Sigmoid colon (tissue), 7 donors: ENCODE measurements around the gene ANP32E. TPM values are rescaled to one million over a fixed set of nuclear protein-coding genes. Genes with fewer than 3 reads are reported as not detected.
"Not testable (repeated sequence)": the region's sequence is repeated elsewhere in the genome, so short reads cannot be mapped to it uniquely, and the experiment has no call there.

Experiments
- DNase-seq: peaks from one replicate; pipeline ENCODE4 v3.0.0-alpha.2; 2019
- H3K27ac ChIP-seq, 4 donors: fragments of 200-600 bp; sonication (generic); one replicate each; pipeline ENCODE4 v1.5.1; 2016 to 2019; ENCODE audit warnings: mild to moderate bottlenecking in 1 of 4
- H3K27me3 ChIP-seq, 3 donors: fragments of 200-600 bp; sonication (generic); one replicate each; pipeline ENCODE4 v1.5.1; 2019; ENCODE audit warnings: mild to moderate bottlenecking in 1 of 3
- H3K36me3 ChIP-seq, 4 donors: fragments of 200-600 bp; sonication (generic); one replicate each; pipeline ENCODE4 v1.5.1; 2016 to 2019
- H3K4me1 ChIP-seq, 4 donors: fragments of 200-600 bp; sonication (generic); one replicate each; pipeline ENCODE4 v1.5.1; 2017 to 2019
- H3K4me3 ChIP-seq, 4 donors: fragments of 200-600 bp; sonication (generic); one replicate each; pipeline ENCODE4 v1.5.1; 2017 to 2019; ENCODE audit warnings: mild to moderate bottlenecking in 2 of 4, moderate library complexity in 1 of 4
- H3K9me3 ChIP-seq, 4 donors: fragments of 200-600 bp in 3 of 4; sonication (generic) in 3 of 4; one replicate each; pipeline versions ENCODE4 v1.5.1 to v1.6.1; 2013 to 2019
- CTCF ChIP-seq, 4 experiments: fragments of 450-650 bp in 3 of 4; fragments of 200-600 bp in 1 of 4; IDR thresholded peaks; one replicate each; pipeline ENCODE4 v1.5.1; 2016 to 2019; ENCODE audit warnings: antibody characterized with exemption in 4 of 4, mild to moderate bottlenecking in 3 of 4, moderate library complexity in 2 of 4
- EP300 ChIP-seq, 4 donors: sonication (generic); formaldehyde crosslinking; IDR thresholded peaks; one replicate each; pipeline ENCODE4 v1.6.1; 2017; ENCODE audit warnings: antibody characterized with exemption in 4 of 4
- POLR2A ChIP-seq, 2 donors: fragments of 450-650 bp; IDR thresholded peaks; one replicate each; pipeline ENCODE4 v1.6.1; 2016; ENCODE audit warnings: antibody characterized with exemption in 2 of 2, mild to moderate bottlenecking in 2 of 2, moderate library complexity in 2 of 2
- POLR2AphosphoS5 ChIP-seq, 4 donors: sonication (generic); formaldehyde crosslinking; IDR thresholded peaks; one replicate each; pipeline ENCODE4 v1.6.1; 2017; ENCODE audit warnings: antibody characterized with exemption in 4 of 4
- WGBS, 2 donors: extraction: QIAGEN DNeasy Blood & Tissue Kit; methylation state at CpG; one replicate each; pipeline ENCODE4 v1.1.7; 2013; 5-methylcytosine and 5-hydroxymethylcytosine counted together
- intact Hi-C: fragments of 100-400 bp; cut with DNase I; formaldehyde crosslinking; loops from one replicate; pipeline ENCODE4 v1.15.1; 2023
- polyA plus RNA-seq, 3 donors: library from polyadenylated mRNA; stranded (reverse); fragments of 200-250 nt; gene quantifications; one replicate each; pipeline ENCODE4 v1.2.3, GENCODE V29; 2013
- total RNA-seq, 4 donors: library from RNA; depleted of rRNA; stranded (reverse); fragments of >200 nt; gene quantifications; one replicate each; pipeline ENCODE4 v1.1.0, GENCODE V29; 2016
- donor health status: healthy with polysubstance abuse.
- donor health status: Bipolar disorder and iron deficiency.
- donor health status: healthy.

ANP32E gene
- total and polyA plus RNA-seq, 7 donors, result 11.4 to 32.6 (median 16.3) TPM

DNA sequence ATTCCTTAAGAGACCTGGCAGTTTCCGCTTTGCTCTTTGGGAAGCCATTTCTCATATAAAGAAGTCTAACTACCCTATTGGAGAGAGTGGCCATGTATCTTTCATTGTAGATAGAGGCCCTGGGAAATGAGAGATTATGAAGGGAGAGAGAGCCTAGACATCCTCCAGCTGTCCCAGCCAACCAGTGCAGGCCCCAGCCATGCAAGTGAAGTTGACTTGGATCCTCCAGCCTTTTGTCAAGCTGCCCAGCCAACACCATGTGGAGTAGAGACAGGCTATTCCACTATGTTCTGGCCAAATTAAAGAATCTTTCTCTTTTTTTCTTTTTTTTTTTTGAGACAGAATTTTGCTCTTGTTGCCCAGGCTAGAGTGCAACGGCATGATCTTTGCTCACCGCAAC, 7.1 kb upstream of the ANP32E start:
- Histone ChIP-seq H3K27ac (no peak overlapping the region), H3K36me3 (no peaks in the 10 kb centered on the region), H3K4me1 (no peaks in the 10 kb centered on the region), H3K27me3 (no peaks in the 10 kb centered on the region), H3K4me3 (no peak overlapping the region), H3K9me3 (no peaks in the 10 kb centered on the region)
- no peak for TF ChIP-seq CTCF (IDR thresholded peaks at IDR 0.05)
- TF ChIP-seq EP300 (IDR thresholded peaks at IDR 0.05), result no peak
- TF ChIP-seq POLR2AphosphoS5 (IDR thresholded peaks at IDR 0.05), result no peak
- TF ChIP-seq POLR2A (IDR thresholded peaks at IDR 0.05), result no peak
- 91 to 95% methylated on average over 3 of the region's 3 CpGs for WGBS, 2 donors
- intact Hi-C loops, result loop anchor here (10.0 kb wide), 1 partner anchor 292 kb away; no protein-coding TSS in a partner anchor
- DNase-seq, result peak; percentile 78

DNA sequence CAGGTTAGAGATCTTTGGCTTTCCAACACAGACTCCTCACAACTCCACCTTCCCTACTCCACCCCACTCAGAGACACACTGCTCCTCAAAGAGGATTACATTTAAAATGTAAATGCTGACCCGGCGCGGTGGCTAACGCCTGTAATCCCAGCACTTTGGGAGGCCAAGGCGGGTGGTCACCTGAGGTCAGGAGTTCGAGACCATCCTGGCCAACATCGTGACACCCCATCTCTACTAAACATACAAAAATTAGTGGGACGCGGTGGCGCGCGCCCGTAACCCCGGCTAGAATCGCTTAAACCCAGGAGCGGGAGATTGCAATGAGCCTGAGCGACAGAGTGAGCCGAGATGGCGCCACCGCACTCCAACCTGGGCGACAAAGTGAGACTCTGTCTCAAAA, 1.8 kb upstream of the ANP32E start:
- intact Hi-C loops, result no loop called here
- no peak for TF ChIP-seq POLR2A (IDR thresholded peaks at IDR 0.05)
- TF ChIP-seq POLR2AphosphoS5 (IDR thresholded peaks at IDR 0.05), result no peak
- no peak for TF ChIP-seq EP300 (IDR thresholded peaks at IDR 0.05)
- TF ChIP-seq CTCF (IDR thresholded peaks at IDR 0.05), result no peak

GRCh38 chr1:150237176-150237575, 1.3 kb upstream of the ANP32E start:
- H3K36me3 ChIP-seq, H3K27me3 ChIP-seq, H3K4me3 ChIP-seq, intact Hi-C loops, H3K27ac ChIP-seq, H3K9me3 ChIP-seq: not testable (repeated sequence)
- DNase-seq, result peak; percentile 48
- peaks cover 0 to 20% (median 13%) of the 10 kb centered on the region in 4 donors for H3K4me1 ChIP-seq
- WGBS, 2 donors, result 95% methylated on average over 13 of the region's 13 CpGs

More for the DNA sequence above, 1.8 kb upstream of the ANP32E start:
- no peak overlapping the region for H3K4me3 ChIP-seq
- H3K27me3 ChIP-seq, result no peaks in the 10 kb centered on the region
- no peak overlapping the region for H3K27ac ChIP-seq
- WGBS, 2 donors, result 97% methylated on average over 21 of the region's 21 CpGs
- H3K4me1 ChIP-seq, result peaks cover 0 to 19% (median 13%) of the 10 kb centered on the region in 4 donors
- H3K36me3 ChIP-seq, result no peaks in the 10 kb centered on the region
- DNase-seq, result peak; percentile 61
- no peaks in the 10 kb centered on the region for H3K9me3 ChIP-seq

DNA sequence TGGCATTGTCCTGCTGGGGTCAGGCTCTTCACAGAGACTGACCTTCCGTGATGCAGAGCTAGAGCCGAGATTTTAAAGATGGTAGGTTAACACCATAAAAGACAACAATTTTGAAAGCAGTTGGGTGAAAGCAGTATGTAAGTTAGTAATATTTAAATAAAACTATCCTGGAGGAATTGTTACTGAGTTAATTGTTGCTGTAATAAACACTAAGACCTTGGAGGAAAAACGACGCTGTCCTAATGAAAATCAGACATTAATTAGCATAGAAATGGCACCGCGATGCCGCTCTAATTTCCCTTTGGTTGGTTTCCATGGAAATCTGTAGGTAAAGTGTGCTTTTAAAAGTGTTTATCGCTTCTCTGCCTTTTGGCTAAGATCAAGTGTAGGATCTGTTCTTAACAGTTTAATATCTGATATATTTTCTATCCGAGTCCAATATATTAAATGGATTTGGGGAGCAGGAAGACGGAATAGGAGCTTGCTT, 745 bp upstream of the ANP32E start:
- intact Hi-C loops, result no loop called here
- H3K4me1 ChIP-seq, result peaks cover 0 to 20% (median 13%) of the 10 kb centered on the region in 4 donors
- no peaks in the 10 kb centered on the region for H3K27me3 ChIP-seq
- peak overlapping the region; percentile 40 to 96 (median 86) for H3K4me3 ChIP-seq
- no peak for DNase-seq
- H3K9me3 ChIP-seq, result no peaks in the 10 kb centered on the region
- no peaks in the 10 kb centered on the region for H3K36me3 ChIP-seq
- TF ChIP-seq POLR2A (IDR thresholded peaks at IDR 0.05), result no peak
- no peak for TF ChIP-seq CTCF (IDR thresholded peaks at IDR 0.05)
- no peak for TF ChIP-seq POLR2AphosphoS5 (IDR thresholded peaks at IDR 0.05)
- no peak for TF ChIP-seq EP300 (IDR thresholded peaks at IDR 0.05)
- WGBS, 2 donors, result 42 to 50% methylated on average over 10 of the region's 10 CpGs
- H3K27ac ChIP-seq, result peak overlapping the region; percentile 56 to 99 (median 98)

GRCh38 chr1:150235294-150235851, 539 bp downstream of the ANP32E start:
- WGBS, 2 donors, result 0 to 1% methylated on average over 27 of the region's 27 CpGs
- Histone ChIP-seq H3K4me1 (peaks cover 0 to 20% (median 13%) of the 10 kb centered on the region in 4 donors), H3K9me3 (no peaks in the 10 kb centered on the region), H3K27ac (peak overlapping the region; percentile 98 to 99 (median 99)), H3K36me3 (peaks cover 0 to 4% (median 0%) of the 10 kb centered on the region in 4 donors), H3K27me3 (no peaks in the 10 kb centered on the region), H3K4me3 (peak overlapping the region; percentile 80 to 96 (median 88))
- peak; percentile 71 for DNase-seq
- intact Hi-C loops, result no loop called here
- no peak for TF ChIP-seq EP300 (IDR thresholded peaks at IDR 0.05)
- TF ChIP-seq POLR2AphosphoS5 (IDR thresholded peaks at IDR 0.05), result no peak
- TF ChIP-seq CTCF (IDR thresholded peaks at IDR 0.05), result no peak
- TF ChIP-seq POLR2A (IDR thresholded peaks at IDR 0.05), result no peak
